Stomach (tissue), 9 donors: ENCODE measurements around the gene NUDT4. TPM values are rescaled to one million over a fixed set of nuclear protein-coding genes. Genes with fewer than 3 reads are reported as not detected.
"Not testable (repeated sequence)": the region's sequence is repeated elsewhere in the genome, so short reads cannot be mapped to it uniquely, and the experiment has no call there.

Experiments
- DNase-seq, 2 donors: peaks; one replicate each; pipeline versions ENCODE4 v3.0.0 to v3.0.0-alpha.2; 2013 to 2019
- H3K27ac ChIP-seq, 5 donors: fragments of 200-600 bp in 4 of 5; sonication (generic) in 4 of 5; one replicate each; pipeline ENCODE4 v1.5.1; 2013 to 2019; ENCODE audit warnings: mild to moderate bottlenecking in 1 of 5, moderate library complexity in 1 of 5
- H3K27me3 ChIP-seq, 3 donors: fragments of 200-600 bp; sonication (generic); one replicate each; pipeline ENCODE4 v1.5.1; 2017 to 2019; ENCODE audit warnings: mixed run types in 1 of 3
- H3K36me3 ChIP-seq, 4 donors: fragments of 200-600 bp; sonication (generic); 1 replicate in 3 of 4; 2 replicates in 1 of 4; pipeline ENCODE4 v1.5.1; 2016 to 2019
- H3K4me1 ChIP-seq, 4 donors: fragments of 200-600 bp; sonication (generic); one replicate each; pipeline ENCODE4 v1.5.1; 2016 to 2019
- H3K4me3 ChIP-seq, 4 donors: fragments of 200-600 bp; sonication (generic) in 3 of 4; one replicate each; pipeline ENCODE4 v1.5.1; 2016 to 2019; ENCODE audit warnings: mild to moderate bottlenecking in 1 of 4
- H3K9me3 ChIP-seq, 4 donors: fragments of 200-600 bp; sonication (generic); one replicate each; pipeline ENCODE4 v1.5.1; 2016 to 2019
- CTCF ChIP-seq, 7 experiments: fragments of 450-650 bp in 4 of 7; fragments of 200-600 bp in 3 of 7; sonication (generic) in 3 of 7; IDR thresholded peaks; one replicate each; pipeline ENCODE4 v1.5.1; 2016 to 2019; ENCODE audit warnings: antibody characterized with exemption in 7 of 7, control low read depth in 2 of 7, mild to moderate bottlenecking in 1 of 7
- EP300 ChIP-seq: sonication (generic); formaldehyde crosslinking; IDR thresholded peaks from one replicate; pipeline ENCODE4 v1.6.1; 2017; ENCODE audit warnings: antibody characterized with exemption
- POLR2A ChIP-seq, 4 donors: fragments of 450-650 bp; IDR thresholded peaks; one replicate each; pipeline ENCODE4 v1.6.1; 2016; ENCODE audit warnings: antibody characterized with exemption in 4 of 4, control low read depth in 2 of 4, mild to moderate bottlenecking in 1 of 4, moderate library complexity in 1 of 4
- POLR2AphosphoS5 ChIP-seq, 3 donors: sonication (generic); formaldehyde crosslinking; IDR thresholded peaks; one replicate each; pipeline ENCODE4 v1.6.1; 2016; ENCODE audit warnings: antibody characterized with exemption in 3 of 3
- WGBS, 5 donors: extraction: QIAGEN DNeasy Blood & Tissue Kit in 3 of 5; methylation state at CpG; one replicate each; pipeline versions ENCODE4 v1.1.5 to v1.1.7; 2013 to 2018; 5-methylcytosine and 5-hydroxymethylcytosine counted together
- intact Hi-C: fragments of 100-400 bp; cut with DNase I; formaldehyde crosslinking; loops from one replicate; pipeline ENCODE4 v1.15.1; 2023; ENCODE audit warnings: low total_unique reads
- polyA plus RNA-seq, 3 donors: library from polyadenylated mRNA; stranded (reverse); fragments of 200-250 nt; gene quantifications; one replicate each; pipeline ENCODE4 v1.2.3, GENCODE V29; 2013
- total RNA-seq, 5 donors: library from RNA; depleted of rRNA; stranded (reverse); fragments of >200 nt; gene quantifications; one replicate each; pipeline versions ENCODE4 v1.1.0 to v1.2.3, GENCODE V29; 2014 to 2016
- donor health status: healthy with polysubstance abuse.
- donor health status: Bipolar disorder and iron deficiency.
- donor health status: healthy.

The NUDT4 gene
- total and polyA plus RNA-seq, 8 donors: 17.5 to 77.7 (median 29.4) TPM

GRCh38 chr12:93427779-93428564, 50.2 kb downstream of the NUDT4 start:
- Histone ChIP-seq H3K27ac (peak overlapping the region in 1 of 5 donors; percentile 14), H3K27me3 (no peaks in the 10 kb centered on the region), H3K9me3 (no peaks in the 10 kb centered on the region), H3K4me3 (no peak overlapping the region), H3K4me1 (peaks cover 35 to 88% (median 67%) of the 10 kb centered on the region in 4 donors), H3K36me3 (no peaks in the 10 kb centered on the region)
- TF ChIP-seq POLR2A (IDR thresholded peaks at IDR 0.05) (no peak), CTCF (IDR thresholded peaks at IDR 0.05) (no peak), EP300 (no peak), POLR2AphosphoS5 (IDR thresholded peaks at IDR 0.05) (no peak)
- intact Hi-C loops: no loop called here
- DNase-seq: no peak
- 76 to 82% (median 79%) methylated on average over 5 of the region's 5 CpGs for WGBS, 5 donors

- H3K4me1 ChIP-seq: peaks cover 40 to 81% (median 65%) of the 10 kb centered on the region in 4 donors
- intact Hi-C loops: no loop called here
- WGBS, 5 donors: 27 to 71% (median 59%) methylated on average over 1 of the region's 1 CpG
These were observed 51.7 kb downstream of the NUDT4 start for GRCh38 chr12:93429448-93429847.

GRCh38 chr12:93429852-93430251, 52.1 kb downstream of the NUDT4 start:
- Histone ChIP-seq H3K4me1 (peaks cover 42 to 81% (median 67%) of the 10 kb centered on the region in 4 donors), H3K27ac (no peak overlapping the region), H3K27me3 (no peaks in the 10 kb centered on the region), H3K4me3 (no peak overlapping the region), H3K9me3 (no peaks in the 10 kb centered on the region), H3K36me3 (no peaks in the 10 kb centered on the region)
- intact Hi-C loops: no loop called here
- no peak for DNase-seq
- WGBS, 5 donors: 74 to 90% (median 81%) methylated on average over 1 of the region's 1 CpG
- TF ChIP-seq POLR2A (IDR thresholded peaks at IDR 0.05) (no peak), EP300 (no peak), POLR2AphosphoS5 (IDR thresholded peaks at IDR 0.05) (no peak), CTCF (IDR thresholded peaks at IDR 0.05) (no peak)

More at GRCh38 chr12:93429448-93429847, 51.7 kb downstream of the NUDT4 start:
- TF ChIP-seq POLR2A (IDR thresholded peaks at IDR 0.05): no peak
- no peak for TF ChIP-seq POLR2AphosphoS5 (IDR thresholded peaks at IDR 0.05)
- TF ChIP-seq EP300: no peak
- TF ChIP-seq CTCF (IDR thresholded peaks at IDR 0.05): no peak
- no peaks in the 10 kb centered on the region for H3K9me3 ChIP-seq
- no peaks in the 10 kb centered on the region for H3K36me3 ChIP-seq
- H3K27ac ChIP-seq: no peak overlapping the region
- H3K4me3 ChIP-seq: no peak overlapping the region
- no peak for DNase-seq
- H3K27me3 ChIP-seq: no peaks in the 10 kb centered on the region

GRCh38 chr12:93430280-93430679, 52.6 kb downstream of the NUDT4 start:
- Histone ChIP-seq H3K4me1 (peaks cover 39 to 81% (median 67%) of the 10 kb centered on the region in 4 donors), H3K4me3 (no peak overlapping the region), H3K36me3 (no peaks in the 10 kb centered on the region), H3K9me3 (no peaks in the 10 kb centered on the region), H3K27me3 (no peaks in the 10 kb centered on the region), H3K27ac (no peak overlapping the region)
- TF ChIP-seq EP300 (no peak), POLR2AphosphoS5 (IDR thresholded peaks at IDR 0.05) (no peak), POLR2A (IDR thresholded peaks at IDR 0.05) (no peak), CTCF (IDR thresholded peaks at IDR 0.05) (no peak)
- no peak for DNase-seq
- 75 to 85% (median 79%) methylated on average over 4 of the region's 4 CpGs for WGBS, 5 donors
- intact Hi-C loops: no loop called here

GRCh38 chr12:93432031-93432430, 54.3 kb downstream of the NUDT4 start:
- 92 to 97% (median 93%) methylated on average over 6 of the region's 6 CpGs for WGBS, 5 donors
- H3K27me3 ChIP-seq, DNase-seq, intact Hi-C loops, H3K9me3 ChIP-seq, H3K36me3 ChIP-seq, H3K4me3 ChIP-seq, H3K27ac ChIP-seq: not testable (repeated sequence)
- peaks cover 26 to 81% (median 65%) of the 10 kb centered on the region in 4 donors for H3K4me1 ChIP-seq
